ENCODE data around the gene PADI2.
A peak's percentile ranks its signal among the peaks of the same experiment; 100 is the strongest.

Gene PADI2

GRCh38 chr1:17119076-17119772 lies at the start of gene PADI2:
TSS of gene PADI2 (minus strand) at chr1:17119451. CDS start at chr1:17119371, 80 bp downstream.
- peak; percentile 70 to 79 for DNase-seq

DNA sequence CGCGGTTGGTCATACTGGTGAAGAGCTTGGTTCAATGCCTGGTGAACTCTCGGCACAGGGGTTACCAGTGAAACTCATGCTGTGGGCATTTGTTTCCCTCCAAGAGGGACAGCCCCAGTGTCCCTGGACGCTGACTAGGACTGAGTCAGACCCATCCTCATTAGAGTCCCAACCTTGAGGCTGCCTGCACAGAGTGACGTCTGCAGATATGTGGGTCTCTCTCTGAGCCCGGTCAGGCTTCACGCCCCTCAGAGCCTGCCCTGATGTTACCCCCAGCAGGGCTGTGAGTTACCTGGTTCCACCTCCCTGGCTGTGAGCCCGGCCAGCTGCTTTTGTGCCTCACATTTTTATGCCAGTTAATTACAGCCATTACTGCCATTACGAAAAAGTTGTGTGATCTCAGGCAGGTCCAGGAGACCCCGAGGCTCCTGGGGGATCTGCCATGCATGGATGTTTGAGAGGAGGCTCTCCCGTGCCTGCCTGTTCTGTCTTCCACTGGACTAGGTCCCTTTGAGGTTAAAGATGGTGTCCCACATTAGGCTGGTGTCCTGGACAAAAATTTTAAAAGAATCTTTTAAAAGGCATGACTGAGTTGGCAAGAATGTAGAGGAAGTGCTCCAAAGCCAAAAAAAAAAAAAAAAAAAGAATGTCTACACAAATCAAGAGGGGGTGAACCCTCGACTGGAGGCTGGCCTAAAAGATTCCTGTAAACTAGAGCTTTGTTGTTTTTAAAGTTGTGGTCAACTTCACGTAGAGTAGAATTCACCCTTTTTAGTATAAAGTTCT lies 49.0 kb upstream of the PADI2 start:
- peak; percentile 8 to 68 for DNase-seq

- DNase-seq = no peak
Observed at GRCh38 chr1:17167786-17168090, 48.5 kb upstream of the PADI2 start.

DNA sequence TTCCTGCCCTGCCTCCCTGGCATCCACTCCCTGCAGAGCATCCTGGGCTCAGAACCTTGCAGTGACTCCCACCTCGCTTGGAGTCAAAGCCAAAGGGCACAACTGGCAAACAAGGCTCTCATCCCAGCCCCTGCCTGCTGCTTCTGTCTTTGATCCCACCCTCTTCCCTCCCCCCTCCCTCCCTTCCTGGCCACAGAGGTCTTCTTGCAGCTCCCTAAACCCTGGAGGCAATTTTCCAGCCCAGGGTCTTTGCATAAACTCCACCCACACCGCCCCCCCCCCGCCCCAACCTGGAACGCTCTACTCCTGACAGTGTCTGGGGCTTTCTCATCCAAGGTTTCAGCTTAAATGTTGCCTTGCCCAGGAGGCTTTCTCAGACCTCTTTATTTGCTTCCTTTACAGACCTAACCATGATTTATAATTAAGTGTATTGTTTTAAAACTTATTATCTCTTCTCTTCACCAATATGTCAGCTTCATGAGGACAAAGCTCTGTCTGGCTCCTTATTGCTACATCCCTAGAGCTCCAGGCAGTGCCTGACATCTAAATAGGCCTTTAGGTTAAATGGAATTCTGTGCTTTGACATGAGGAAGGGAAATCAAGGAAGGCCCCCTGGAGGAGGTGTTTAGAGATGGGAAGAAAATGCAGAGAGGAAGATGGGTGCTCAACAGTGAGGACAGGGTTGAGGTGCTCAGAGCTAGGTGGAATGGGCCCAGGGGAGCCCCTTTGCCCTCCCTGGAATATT lies 48.0 kb upstream of the PADI2 start:
- DNase-seq = no peak

GRCh38 chr1:17165823-17166222 lies 46.6 kb upstream of the PADI2 start:
- no peak for DNase-seq

GRCh38 chr1:17163789-17164666 lies 44.8 kb upstream of the PADI2 start:
- DNase-seq = no peak

- no peak for DNase-seq
Observed at GRCh38 chr1:17163371-17163770, 44.1 kb upstream of the PADI2 start.

DNA sequence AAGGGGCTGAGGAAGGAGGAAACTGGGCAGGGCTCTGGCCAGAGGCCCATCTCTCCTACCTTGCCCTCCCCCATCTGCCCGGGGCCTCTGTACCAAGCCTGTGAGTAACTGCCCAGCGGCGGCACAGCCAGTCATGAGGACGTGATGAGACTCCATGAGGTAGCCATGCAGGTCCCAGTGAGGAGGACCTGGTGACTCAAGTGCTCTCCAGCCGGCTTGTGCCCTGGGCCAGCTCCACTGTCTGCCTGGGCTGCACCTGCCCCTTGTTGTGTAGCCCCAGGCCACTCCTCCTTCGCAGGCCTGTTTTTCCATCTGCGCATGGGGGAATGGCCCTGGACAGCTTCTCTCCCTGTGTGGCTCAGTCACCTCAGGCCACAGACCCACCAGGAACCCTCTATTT lies 43.7 kb upstream of the PADI2 start:
- DNase-seq = no peak

DNA sequence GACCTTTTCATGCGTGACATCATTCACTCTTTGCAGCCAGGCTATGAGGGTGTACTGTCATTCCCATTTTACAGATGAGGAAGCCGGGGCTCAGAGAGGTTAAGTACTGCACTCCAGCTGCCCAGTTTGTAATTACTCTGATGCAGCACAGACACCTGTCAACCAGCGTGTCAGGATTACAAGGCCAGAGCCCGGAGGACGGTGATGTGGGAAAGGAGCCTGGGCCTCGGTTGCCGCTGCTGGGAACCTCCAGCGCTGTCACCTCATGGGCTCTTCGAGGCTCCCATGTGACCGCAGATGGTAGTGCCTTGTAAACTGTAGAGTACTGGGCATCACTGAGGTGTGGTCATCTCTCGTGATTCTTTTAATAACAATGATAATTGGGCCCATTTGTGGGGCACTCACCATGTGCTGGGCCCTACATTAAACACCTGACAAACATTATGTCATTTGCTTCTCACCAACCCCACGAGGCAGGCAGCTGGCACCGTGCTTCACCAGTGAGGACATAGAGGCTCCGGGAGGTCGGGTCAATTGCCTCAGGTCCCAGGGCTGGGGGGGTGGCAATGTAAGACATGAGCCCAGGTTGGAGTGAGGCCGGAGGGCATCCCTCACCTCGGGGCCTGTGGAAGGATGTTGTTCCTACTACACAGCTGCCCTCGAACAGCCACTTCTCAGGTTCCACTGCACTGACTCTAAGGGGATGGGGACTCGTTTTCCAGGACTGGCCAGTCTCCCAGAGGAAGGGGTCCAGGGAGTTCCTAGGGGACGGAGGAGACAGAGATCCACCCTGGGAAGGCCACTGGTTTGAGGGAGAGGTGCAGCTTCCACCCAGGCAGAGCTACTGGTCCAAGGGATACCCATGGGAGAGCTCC lies 42.9 kb upstream of the PADI2 start:
- no peak for DNase-seq

DNA sequence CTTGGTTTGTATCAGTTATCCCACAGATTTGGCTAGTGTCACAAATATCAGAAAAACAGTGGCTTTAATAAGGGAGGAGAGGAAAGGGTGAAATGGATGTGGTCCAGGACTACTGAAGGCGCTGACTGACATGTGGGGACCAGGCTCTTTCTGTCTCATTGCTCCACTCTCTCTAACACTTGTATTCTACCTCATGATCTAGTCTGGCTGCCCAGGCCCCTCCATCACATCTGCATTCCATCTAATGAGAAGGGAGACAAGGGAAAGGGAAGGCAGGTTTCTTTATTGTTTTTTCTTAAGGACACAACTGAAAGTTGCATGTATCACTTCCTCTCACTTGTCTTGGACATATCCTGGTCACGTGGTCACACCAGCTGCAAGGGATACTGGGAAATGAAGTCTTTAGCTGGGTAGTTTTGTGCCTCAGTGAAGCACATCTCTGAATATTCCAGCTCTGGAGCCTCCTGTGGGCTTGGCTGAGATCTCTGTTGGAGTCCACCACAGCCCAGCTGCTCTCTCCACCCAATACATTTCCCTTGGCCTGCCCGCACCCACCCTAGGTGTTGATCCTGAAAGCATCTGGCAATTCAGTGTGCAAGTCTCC lies 42.0 kb upstream of the PADI2 start:
- no peak for DNase-seq

GRCh38 chr1:17158961-17159360 lies 39.7 kb upstream of the PADI2 start:
- DNase-seq = no peak

GRCh38 chr1:17156108-17156507 lies 36.9 kb upstream of the PADI2 start:
- no peak for DNase-seq

DNA sequence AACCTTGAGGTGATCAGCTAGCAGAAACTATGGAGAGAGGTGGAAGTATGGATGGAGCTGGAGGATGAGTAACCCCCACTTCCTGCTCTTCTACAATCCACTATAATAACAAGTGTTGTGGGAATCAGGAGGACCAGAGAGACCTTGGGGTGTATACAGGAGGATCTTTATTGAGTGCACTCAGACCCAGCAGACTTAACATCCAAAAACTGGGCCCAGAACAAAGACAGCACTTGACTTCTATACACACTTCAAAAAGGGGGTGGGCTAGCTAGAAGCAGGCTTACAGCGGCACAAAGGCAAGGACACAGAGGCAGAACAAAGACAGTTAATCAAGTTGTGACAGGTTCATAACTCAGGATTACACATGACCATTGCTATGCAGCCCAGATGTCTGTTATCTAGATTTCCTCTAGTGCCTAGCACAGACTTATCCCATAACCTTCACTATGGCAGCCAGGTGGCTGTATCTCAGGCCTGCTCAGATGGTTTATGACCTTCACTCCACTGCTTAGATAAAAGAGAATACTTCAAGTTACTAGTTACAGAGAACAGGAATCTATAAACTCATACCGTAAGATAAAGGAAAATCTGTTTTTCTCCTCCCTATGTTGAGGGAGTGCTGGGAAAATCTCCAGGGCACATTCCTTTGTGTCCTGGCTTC lies 36.1 kb upstream of the PADI2 start:
- DNase-seq = no peak

GRCh38 chr1:17149771-17150170 lies 30.5 kb upstream of the PADI2 start:
- no peak for DNase-seq

- DNase-seq = no peak
Observed at GRCh38 chr1:17148950-17149608, 29.8 kb upstream of the PADI2 start.

GRCh38 chr1:17145648-17146047 lies 26.4 kb upstream of the PADI2 start:
- no peak for DNase-seq

DNA sequence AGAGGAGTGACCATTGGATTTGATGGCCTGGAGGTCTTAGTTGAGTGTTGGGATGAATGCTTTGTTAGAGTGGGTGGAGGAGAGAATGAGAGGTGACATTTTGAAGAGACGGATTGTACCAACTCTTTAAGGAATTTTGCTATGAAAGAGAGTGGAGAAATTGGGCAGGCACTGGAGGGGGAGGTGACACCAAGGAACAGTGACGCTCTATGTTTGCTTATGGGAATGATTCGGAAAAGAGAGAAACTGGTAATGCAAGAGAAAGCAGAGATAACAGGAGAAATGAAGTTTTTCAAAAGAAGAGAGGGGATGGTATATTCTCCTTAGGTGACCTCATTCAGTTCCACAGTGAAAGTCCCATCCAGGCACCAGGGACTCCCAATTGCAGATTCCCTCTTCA lies 24.5 kb upstream of the PADI2 start:
- DNase-seq = no peak

DNA sequence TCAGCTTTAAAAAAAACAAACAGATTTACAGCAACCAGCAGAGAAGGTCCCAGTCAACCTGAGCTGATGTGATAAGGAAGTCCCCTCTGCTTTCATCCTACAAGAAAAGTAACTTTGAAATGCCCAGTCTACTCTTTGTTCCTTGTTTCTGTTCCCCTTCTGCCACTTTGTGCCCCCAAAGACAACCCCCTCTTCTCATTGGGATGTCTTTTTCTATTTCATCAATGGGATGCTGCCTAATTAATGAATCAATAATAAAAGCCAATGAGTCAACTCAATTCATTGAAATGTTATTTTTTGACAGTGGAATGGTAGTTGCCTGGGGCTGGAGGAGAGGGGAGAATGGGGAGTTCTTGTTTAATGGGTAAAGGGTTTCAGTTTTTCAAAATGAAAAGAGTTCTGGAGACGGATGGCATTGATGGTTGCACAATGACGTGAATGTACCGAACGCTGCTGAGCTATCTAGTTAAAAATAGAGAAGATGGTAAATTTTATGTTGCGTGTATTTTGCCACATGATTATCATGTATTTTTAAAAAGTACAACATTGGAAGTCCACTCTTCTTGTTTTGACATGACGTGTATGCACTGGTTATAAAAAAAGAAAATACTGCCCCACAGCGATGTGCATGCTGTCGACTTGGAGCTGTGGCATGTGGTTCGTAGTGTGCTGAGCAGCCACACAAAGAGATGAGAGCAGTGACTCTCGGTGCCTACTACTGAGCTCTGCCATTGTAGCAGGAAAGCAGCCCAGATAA lies 22.4 kb upstream of the PADI2 start:
- no peak for DNase-seq

DNA sequence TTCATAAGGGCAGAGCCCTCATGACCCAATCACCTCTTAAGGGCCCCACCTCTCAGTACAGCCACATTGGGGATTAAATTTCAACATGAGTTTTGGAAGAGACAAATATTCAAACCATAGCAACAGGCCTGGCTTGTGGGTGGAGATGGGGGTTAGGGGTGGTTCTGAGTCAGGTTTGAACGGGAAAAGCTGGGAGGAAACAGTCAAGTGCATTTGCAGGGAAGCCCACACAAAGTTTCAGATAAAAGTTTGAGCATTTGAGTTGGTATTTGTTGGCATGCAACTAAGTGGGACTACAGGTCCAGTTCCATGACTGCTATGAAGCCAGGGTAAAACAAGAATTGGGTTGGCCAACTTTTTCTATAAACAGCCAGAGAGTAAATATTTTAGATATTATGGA lies 21.0 kb upstream of the PADI2 start:
- DNase-seq = no peak

DNA sequence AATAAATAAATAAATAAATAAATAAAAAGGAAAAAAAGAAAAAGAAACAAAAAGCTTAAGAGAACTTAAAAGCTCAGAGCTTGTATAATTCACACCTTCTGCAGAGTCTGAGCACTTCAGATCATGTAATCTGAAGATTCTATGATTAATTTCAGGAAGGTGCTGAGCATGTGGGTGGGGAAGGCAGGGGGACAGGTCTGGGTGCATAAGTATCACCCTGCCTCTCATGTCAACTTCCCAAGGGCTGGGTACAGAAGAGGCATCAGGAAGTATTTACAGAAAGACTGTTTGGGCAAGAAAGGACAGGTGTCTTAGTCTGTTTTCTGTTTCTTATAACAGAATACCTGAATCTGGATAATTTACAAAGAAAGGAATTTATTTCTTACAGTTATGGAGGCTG lies 20.4 kb upstream of the PADI2 start:
- DNase-seq = no peak

Measured in NCI-H2081 (cell line).